ENCODE results near the gene ACSL1.
"Not testable (repeated sequence)": the region's sequence is repeated elsewhere in the genome, so short reads cannot be mapped to it uniquely, and the experiment has no call there.

Gene ACSL1

DNA sequence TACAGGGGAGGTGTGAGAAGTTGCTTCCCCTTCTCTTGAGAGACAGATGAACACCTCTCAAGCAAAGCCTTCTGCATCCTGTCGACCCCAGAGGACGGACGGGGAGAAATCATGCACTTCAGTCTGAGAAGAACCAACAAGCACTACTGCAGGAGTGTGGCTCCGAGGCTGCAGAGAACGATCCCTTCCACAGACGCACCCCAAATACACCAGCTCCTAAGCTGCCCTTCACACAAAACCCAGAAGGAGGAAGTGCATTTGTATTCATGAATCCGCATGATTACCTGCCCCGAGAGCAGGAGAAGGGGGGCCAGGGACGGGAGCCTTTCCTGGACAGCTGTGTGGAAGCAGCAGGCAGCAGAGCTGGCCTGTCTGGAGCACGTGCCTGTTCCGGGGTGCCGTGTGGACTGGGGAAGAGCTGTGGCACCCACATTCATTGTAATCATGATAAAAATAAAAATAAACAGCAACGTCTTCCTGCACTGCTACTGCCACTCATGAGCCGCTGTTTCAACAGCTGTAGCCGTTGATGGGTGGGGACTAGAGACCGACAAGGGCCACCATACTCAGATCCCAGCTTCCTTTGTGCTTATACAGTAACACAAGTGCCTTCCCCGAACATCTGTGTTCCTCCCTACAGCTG lies 42.9 kb downstream of the ACSL1 start:
- Histone ChIP-seq H3K27ac (no peak overlapping the region), H3K4me3 (no peak overlapping the region)
- DNase-seq (ENCODE audit: low spot score), result no peak
- TF ChIP-seq, protein P1, sequence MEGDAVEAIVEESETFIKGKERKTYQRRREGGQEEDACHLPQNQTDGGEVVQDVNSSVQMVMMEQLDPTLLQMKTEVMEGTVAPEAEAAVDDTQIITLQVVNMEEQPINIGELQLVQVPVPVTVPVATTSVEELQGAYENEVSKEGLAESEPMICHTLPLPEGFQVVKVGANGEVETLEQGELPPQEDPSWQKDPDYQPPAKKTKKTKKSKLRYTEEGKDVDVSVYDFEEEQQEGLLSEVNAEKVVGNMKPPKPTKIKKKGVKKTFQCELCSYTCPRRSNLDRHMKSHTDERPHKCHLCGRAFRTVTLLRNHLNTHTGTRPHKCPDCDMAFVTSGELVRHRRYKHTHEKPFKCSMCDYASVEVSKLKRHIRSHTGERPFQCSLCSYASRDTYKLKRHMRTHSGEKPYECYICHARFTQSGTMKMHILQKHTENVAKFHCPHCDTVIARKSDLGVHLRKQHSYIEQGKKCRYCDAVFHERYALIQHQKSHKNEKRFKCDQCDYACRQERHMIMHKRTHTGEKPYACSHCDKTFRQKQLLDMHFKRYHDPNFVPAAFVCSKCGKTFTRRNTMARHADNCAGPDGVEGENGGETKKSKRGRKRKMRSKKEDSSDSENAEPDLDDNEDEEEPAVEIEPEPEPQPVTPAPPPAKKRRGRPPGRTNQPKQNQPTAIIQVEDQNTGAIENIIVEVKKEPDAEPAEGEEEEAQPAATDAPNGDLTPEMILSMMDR (IDR thresholded peaks at IDR 0.05), result no peak

DNA sequence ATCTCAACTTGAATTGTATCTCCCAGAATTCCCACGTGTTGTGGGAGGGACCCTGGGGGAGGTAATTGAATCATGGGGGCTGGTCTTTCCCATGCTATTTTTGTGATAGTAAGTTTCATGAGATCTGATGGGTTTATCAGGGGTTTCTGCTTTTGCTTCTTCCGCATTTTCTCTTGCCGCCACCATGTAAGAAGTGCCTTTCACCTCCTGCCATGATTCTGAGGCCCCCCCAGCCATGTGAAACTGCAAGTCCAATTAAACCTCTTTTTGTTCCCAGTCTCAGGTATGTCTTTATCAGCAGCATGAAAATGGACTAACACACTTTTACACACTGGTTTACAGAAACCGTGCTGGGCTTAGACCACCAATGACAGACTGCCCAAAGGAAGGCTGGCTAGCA lies 46.6 kb downstream of the ACSL1 start:
- H3K27ac ChIP-seq; H3K4me3 ChIP-seq; DNase-seq (ENCODE audit: low spot score): not testable (repeated sequence)

DNA sequence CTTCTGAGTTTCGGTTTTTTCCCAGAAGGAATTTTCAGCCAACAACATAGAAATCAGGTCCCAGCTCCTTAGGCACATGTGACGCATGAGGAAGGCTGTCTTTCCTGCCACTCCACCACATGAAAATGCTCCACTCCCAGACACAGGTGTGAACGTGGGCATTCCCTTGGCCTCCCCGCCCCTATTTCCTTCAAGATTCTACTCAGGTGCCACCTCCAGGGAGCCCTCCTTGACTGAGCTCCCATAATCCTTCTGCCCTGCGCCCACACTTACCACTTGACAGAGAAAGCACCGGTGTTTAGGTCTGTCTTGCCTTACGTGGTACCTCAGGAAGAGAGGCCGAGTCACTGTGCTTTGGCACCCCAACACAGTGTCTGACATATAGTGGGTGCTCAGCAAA lies 47.4 kb downstream of the ACSL1 start:
- TF ChIP-seq, protein P1 (IDR thresholded peaks at IDR 0.05), result no peak
- DNase-seq (ENCODE audit: low spot score), result no peak
- no peak overlapping the region for H3K27ac ChIP-seq
- H3K4me3 ChIP-seq, result no peak overlapping the region

DNA sequence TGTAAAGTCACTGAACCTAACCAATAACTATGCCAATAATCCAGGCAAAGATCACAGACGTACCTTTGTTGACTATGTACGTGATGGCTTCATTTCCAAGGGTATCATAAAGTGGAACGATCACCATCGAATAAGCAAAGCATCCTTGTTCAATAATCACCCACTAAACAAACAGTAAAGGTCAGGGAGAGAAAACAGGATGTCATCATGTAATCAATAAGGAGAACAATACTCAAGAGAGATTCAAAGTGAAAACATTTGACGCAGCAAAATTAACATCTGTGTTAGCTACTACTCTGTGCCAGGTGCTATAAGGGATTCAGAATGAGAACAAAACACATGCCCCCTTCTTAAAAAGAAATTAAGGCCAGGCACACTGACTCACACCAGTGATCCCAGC lies 48.9 kb downstream of the ACSL1 start:
- DNase-seq (ENCODE audit: low spot score), result no peak
- TF ChIP-seq, protein P1 (IDR thresholded peaks at IDR 0.05), result no peak
- H3K27ac ChIP-seq, result no peak overlapping the region
- no peak overlapping the region for H3K4me3 ChIP-seq

DNA sequence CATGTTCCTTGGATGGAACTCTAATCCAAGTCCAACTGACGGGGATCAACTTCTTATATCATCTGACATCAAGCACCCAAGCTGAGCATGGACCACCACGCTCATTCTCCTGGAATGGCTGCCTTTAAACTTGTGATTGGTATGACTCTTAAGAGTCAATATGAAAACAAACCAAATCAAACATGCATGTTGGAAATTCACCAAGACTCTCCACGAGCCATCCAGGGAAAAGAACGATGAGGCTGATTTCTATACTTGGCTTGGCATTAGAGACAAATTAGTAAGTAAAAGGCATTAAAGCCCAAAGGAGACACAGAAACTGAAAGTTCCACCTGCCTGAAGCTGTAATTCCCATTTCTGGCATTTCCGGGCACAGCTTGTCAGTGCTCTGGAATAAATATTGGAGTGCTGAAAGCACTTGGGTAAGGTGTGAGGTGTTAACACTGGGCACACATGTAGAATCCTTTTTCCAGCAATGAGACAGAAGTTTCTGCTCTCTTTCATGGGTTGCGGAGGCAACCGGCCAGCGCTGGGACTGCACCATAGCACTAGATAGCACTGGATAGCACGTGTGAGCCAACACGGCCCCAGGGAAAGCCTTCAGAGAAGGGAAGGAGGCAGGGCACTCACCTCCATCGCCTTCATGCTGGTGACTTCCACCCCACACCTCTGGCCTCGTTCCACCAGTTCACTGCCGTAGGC lies 49.8 kb downstream of the ACSL1 start:
- TF ChIP-seq, protein P1 (IDR thresholded peaks at IDR 0.05), result no peak
- no peak for DNase-seq (ENCODE audit: low spot score)
- no peak overlapping the region for H3K27ac ChIP-seq

DNA sequence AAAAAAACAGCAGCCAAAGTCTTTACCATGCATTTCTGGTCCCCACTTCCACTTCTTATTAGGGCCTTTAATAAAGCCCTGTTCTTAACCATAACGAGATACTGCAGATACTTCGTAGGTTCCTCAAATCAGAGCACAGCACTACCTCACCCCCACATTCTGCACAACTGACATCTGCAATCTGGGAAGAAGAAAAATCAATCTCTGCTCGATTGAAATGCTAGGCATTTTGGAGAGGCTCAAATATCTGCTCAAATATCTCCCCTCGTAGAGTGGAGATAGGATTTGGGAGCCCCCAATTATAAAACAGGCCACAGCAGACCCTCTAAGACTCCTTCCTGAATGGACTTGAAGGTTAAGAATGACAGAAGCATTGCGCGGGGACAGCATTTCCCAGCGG lies 51.6 kb downstream of the ACSL1 start:
- Histone ChIP-seq H3K27ac (no peak overlapping the region), H3K4me3 (no peak overlapping the region)
- TF ChIP-seq, protein P1 (IDR thresholded peaks at IDR 0.05), result no peak
- DNase-seq (ENCODE audit: low spot score), result no peak

More for the DNA sequence above, 49.8 kb downstream of the ACSL1 start:
- H3K4me3 ChIP-seq, result no peak overlapping the region

DNA sequence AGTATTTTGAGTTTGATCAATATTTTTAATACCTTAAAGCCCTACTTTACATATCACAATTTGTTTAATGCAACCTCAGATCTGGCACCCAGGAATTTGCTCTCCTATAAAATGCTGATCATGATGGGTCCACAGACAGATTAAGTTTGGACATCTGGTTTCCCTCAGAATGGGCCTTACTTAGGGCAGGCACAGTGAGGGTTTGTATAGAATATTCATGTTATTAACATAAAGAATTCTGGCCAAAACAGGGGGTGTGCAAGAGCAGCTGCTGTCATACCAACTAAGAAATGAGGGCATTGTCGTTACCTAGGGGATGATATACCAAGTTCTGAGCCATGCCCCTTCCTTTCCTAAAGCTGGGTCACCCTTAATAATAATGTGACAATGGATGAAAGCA lies 54.4 kb downstream of the ACSL1 start:
- TF ChIP-seq, protein P1 (IDR thresholded peaks at IDR 0.05), result no peak
- no peak overlapping the region for H3K4me3 ChIP-seq
- no peak overlapping the region for H3K27ac ChIP-seq
- no peak for DNase-seq (ENCODE audit: low spot score)
